ENCODE data around the gene SAC3D1.
"Not testable (repeated sequence)": the region's sequence is repeated elsewhere in the genome, so short reads cannot be mapped to it uniquely, and the experiment has no call there.

The SAC3D1 gene

DNA sequence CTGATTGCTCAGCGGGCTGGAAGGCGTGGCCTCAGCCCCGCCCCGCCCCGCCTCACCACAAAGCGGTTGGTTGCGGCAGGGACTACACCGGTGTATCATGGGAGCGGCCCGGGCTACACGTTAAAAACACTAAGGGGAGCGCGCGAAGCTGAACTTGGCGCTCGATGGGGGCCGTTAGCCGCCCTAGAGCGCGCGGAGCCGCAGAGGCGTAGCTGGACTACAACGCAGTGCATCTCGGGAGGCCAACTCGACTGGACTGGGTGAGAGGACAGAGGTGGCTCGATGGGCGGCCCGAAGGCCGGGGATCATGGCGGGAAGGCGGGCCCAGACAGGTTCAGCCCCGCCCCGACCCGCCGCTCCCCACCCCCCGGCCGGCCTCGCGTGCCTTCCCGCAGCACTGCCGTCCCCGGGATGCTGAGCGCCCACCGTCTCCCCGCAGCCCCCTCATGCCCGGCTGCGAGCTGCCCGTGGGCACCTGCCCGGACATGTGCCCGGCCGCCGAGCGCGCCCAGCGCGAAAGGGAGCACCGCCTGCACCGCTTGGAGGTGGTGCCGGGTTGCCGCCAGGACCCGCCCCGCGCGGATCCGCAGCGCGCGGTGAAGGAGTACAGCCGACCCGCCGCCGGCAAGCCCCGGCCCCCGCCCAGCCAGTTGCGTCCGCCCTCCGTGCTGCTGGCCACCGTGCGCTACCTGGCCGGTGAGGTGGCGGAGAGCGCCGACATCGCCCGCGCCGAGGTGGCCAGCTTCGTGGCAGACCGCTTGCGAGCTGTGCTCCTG is at the start of gene SAC3D1:
TSS of gene SAC3D1 (plus strand) at position 364 of the 776 bp plus-strand sequence. CDS start at position 447, 83 bp downstream.
- peak; percentile 98 for DNase-seq

DNA sequence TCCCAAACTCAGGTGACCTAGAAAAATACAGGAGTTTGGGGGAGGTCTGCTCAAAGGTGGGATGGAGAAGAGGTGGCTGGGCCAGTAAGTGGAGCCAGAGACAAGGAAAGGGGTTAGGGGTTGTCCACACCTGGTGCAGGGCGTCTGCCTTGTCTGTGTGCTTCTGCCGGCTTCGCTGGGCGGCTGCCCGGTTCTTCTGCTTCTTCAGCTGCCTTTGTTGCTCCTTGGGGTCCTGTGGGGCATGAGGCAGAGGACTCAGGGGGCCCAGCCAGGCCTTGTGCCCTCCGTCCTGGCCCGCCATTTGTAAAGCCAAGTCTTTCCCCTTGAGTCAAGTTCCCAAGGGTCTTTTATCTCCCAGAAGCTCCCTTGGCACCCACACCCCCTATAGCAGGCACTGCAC is 46.7 kb upstream of the SAC3D1 start:
- no peak for DNase-seq

DNA sequence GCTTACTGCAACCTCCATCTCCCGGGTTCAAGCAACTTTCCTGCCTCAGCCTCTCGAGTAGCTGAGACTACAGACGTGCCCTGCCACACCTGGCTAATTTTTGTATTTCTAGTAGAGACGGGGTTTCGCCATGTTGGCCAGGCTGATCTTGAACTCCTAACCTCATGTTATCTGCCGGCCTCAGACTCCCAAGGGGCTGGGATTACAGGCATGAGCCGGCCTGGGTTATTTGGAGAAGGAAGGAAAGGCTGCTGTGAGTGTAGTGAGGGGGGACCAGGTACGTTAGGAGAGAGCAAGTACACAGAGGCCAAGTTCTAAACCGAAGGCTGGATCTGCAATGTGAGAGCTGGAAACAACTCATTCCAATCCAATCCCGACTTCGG is 44.7 kb upstream of the SAC3D1 start:
- DNase-seq = no peak

DNA sequence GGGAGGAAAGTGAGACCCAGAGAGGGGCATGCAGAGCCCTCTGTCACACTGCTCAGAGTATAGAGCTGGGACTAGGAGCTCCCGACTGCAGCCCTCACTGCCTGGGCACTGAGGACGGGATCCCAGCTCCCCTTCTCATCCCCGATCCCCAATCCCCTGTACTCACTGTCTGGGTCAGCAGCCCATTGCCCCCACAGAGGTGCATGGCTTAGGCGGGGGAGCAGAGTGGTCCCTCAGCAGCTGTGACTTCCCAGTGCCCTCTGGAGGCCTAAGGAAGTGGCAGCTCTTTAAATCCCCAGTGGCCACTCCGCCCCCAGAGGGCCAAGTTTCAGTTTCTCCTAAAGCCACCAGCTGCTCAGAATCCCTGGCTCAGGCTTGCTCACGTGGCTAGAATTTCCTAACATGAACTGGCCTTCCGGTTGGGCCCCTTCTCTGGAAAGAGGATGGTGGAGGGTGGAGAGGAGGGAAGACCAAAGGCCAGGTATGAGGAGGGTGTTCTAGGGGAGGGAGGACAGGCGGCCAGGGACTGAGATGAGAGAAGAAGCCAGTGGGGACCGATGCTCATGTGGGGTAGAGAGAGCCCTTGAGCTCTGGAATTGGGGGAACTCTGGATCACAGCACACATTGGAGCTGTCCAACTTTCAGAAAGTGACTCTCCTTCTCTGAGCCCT is 44.2 kb upstream of the SAC3D1 start, which contains the start of gene BATF2:
TSS of gene BATF2 (minus strand) at position 262 of the 671 bp plus-strand sequence. CDS start at position 205, 57 bp downstream.
- peak; percentile 61 for DNase-seq

DNA sequence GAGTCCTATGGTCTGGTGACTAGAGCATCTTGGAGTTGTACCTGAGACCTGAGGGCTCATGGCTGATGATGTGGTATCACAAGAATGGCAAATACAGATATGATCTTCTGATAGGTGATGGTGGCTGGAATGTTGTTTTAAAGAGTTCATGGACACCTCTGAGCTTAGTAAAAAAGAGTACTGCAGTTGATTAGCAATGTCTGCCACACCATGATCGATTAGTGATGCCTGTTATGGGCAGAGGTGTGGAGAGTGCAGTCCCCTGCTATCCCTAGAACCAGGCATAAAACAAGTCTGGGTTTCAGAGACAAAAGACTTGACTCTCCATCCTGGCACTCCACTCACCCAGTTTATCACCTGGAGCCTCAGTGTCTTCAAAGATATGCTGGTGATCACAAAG is 42.9 kb upstream of the SAC3D1 start:
- DNase-seq = no peak

DNA sequence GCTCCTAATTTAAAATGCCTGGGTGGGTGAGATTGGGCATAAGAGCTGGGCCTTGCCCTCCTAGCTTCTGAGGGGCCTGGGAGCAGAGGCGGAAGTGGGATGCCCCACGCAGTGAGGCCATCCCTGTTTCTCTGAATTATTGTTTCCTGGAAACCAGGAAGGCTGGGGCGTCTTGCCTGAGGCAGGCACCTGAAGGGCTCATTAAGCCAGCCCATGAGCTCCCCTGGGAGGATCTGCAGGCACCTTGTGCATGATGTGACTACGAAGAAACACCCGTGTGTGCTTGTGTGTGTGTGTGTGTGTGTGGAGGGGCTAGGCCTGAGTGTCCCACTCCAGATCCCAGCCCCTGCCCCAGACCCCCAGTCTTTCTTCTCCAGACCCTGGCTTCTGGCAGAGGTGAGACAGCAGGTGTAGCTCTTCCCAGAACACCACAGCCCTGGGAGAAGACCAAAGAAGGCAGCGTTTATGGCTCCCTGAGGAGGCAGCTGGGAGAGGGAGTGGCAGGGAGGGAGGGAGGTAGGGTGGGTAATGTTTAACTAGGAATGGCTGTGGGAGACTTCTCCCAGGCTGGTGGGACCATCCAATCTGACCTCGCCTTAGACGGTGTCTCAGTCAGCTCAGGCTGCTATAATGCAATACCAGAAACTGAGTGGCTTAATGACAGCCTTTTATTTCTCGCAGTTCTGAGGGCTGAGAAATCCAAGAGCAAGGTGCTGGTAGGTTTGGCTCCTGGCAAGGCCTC is 42.1 kb upstream of the SAC3D1 start:
- DNase-seq = no peak

DNA sequence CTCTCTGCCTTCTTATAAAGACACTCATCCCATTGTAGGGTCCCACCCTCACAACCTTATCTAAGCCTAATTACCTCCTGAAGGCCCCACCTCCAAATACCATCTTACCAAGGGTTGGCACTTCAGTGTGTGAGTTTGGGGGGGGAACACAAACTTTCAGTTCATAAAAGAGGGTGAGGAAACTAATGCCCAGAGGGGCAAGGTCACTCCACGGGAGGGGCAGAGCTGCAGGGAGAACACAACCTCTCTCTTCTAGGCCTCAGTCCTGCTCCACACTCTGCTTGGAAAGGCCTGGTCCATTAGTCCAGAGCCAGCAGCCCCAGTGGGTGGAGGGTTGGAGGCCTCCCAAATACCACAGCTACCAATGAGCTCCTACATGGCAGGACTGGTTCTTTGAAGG is 41.5 kb upstream of the SAC3D1 start:
- no peak for DNase-seq

DNA sequence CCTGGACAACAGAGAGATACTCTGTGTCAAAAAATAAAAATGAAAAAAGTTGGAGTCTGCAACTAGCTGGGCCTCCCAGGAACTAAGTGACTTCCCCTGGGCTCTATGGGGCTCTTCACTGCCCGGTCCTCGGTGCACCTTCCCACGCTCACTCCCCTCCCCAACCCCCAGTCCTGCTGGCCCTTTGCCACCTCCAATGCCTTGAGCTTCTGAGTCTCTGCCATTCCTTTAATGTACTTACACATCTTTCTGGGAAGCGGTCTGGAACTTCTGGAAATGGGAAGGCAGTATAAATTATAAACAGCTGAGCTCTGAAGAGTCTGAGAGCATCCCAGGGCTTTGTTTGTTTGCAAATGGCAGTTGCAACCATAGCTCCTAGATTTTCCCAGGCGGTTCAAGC is 38.3 kb upstream of the SAC3D1 start:
- no peak for DNase-seq

DNA sequence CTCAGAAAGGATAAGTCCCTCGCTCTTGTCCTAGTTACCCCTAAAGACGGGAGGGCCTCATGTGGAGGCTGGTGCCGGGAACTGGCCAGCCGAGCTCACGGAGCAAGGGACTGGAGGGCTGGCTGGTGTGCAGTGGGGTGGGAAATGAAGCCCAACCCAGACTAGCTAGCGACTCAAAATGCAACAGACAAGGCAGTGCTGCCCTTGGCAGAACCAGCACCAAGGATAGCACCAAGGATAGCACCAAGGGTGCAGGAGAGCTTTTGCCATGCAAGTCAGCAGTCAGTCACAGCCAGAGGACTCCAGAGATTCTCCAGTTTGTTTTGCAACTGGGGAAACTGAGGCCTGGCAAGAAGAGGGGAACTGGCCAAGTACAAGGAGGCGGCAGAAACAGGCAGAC is 37.7 kb upstream of the SAC3D1 start:
- no peak for DNase-seq

DNA sequence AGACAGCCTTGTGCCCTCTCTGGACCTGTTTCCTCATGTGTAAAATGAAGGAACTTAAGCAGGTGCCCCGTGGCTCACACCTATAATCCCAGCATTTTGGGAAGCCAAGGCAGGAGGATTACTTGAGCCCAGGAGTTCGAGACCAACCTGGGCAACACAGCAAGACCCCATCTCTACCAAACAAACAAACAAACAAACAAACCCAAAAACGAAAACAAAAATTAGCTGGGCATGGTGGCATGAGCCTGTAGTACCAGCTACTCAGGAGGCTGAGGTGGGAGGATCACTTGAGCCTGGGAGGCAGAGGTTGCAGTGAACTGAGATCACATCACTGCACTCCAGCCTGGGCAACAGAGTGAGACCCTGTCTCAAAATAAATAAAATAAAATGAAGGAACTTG is 37.0 kb upstream of the SAC3D1 start:
- not testable (repeated sequence) for DNase-seq

DNA sequence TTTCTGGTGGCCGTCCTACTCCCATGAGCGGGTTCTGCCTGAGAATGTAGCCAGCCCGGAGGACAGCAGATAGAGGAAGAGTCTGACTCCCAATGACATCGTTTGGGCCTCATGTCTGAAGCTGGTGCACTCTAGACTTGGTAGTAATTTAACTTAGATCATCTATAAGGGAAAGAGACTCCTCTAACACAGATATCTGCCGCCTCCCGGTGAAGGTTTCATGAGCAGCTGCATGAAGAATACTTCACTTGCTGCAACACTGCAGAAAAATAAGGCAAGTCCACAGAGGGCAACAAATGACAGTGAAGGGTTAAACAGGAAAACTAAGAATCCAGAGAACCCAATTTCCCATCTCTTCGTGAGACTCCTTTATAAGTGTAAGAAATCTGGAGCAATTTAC is 33.0 kb upstream of the SAC3D1 start:
- DNase-seq = no peak

DNA sequence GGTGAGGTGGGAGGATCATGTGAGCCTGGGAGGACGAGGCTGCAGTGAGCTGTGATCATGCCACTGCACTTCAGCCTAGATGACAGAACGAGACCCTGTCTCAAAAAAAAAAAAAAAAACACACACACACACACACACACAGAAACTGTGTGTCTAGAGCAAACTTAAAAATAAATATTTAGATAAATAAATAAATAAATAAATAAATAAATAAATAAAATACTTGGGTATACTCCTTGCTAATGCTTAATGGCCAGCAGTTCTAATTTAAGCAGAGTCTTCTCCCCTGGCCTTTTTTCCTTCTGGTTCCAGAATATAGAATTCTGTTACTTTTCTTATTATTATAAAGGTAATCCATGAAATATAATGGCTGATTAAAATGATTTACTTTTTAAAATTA is 32.1 kb upstream of the SAC3D1 start:
- DNase-seq = no peak

DNA sequence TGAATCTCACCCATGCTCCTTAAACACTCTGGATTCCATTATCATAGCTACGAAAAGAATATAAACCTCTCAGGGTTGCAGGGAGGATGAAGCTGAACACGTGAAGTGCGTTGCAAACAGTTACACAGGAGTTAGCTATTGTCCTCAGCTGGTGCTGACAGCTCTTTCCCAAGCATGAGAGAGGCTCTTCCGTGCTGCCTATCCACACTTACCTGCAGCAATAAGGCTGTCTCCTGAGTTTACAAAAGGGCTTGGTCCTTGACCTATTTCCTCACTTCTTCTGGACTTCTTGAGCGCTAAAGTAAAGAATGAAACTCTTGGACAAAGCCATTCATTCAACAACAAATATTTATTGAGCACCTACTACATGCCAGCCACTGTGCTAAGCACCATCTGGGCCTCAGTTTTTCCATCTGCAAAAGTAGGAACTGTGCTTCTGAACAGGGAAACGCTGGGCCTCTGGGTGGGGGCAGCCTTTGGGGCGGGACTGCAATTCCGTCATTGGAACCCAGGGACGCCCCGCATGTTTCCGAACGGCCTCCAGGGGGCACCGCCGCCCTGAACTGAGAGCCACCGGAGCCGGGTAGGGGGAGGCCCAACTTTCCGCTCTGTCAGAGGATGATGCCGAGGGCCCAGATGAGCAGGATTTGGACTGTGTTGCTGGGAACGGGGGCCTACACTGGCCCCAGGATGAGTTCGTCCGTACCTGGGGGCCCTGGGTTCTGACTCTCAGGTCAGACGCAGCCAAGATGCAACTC is 27.7 kb upstream of the SAC3D1 start:
- peak; percentile 90 for DNase-seq

DNA sequence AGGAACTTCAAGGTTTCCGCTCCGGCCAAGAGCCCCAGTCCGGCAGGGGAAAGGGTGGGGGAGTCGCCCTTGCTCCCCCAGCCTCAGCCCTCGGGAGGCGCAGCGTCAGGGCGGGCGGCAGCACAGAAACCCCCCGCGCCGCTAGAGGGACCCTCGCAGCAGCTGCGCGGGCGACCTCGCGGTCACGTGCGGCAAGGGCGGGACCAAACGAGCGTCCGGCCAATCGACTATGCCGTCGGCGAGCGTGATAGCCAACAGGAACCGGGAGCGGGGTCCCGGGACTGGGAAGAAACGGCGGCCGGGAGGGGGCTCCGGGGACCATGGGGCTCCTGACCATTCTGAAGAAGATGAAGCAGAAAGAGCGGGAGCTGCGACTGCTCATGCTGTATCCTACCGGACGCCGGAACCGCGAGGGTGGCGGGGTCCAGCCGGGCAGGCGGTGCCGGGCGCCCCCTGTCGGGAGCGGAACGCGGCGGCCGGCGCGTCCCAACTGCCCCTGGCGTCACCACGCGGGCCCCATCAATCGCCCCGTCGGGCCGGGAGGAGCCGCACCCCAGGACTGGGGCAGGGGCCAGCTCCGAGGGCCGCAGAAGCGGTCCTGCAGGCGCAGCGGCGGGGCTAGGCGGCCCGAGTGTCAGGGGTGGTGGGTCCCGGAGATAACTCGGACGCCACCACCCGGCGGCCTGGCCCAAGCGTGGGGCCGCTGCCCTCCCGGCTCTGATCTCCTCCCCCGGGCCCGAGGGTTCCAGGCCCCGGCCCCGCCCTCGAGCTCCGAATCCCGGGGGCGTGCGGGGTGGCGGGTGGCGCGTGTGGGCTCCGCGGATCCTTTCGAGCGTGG is 26.9 kb upstream of the SAC3D1 start, which contains the start of gene ARL2:
TSS of gene ARL2 (plus strand) at position 273 of the 838 bp plus-strand sequence. CDS start at position 321, 48 bp downstream.
- peak; percentile 96 for DNase-seq

DNA sequence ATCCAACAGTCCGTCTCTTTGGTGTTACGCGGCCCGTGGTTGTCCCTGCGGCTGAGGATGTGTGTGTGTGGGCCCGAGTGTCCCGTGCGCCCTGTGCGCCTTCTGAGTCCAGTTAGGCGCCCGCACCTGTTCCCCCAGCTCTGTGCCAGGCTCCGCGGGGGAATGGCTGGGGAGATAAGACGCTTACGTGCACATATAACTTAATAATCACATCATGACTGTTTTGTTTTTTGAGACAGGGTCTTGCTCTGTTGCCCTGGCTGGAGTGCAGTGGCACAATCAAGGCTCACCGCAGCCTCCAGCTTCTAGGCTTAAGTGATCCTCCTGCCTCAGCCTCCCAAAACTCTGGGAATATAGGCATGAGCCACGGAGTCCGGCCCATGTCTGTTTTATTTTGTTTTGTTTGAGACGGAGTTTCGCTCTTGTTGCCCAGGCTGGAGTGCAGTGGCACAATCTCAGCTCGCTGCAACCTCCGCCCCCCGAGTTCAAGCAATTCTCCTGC is 26.2 kb upstream of the SAC3D1 start:
- no peak for DNase-seq

DNA sequence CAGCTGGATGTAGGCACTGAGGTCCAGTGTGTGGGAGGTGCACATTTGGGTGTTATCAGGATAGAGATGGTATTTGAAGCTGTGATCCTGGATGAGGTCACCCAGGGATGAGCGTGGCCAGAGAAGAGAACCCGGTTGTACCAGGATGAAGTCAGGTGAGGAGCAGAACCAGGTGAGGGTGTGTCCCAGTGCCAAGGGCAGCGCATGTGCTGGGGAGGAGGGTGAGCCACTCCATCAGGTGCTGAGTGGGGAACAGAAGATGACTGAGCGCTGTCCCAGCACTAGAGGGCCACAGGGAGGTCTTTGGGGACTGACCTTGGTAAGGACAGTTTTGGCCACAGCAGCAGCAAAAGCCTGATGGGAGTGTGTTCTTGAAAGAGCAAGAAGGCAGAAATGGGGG is 24.3 kb upstream of the SAC3D1 start:
- DNase-seq = no peak

DNA sequence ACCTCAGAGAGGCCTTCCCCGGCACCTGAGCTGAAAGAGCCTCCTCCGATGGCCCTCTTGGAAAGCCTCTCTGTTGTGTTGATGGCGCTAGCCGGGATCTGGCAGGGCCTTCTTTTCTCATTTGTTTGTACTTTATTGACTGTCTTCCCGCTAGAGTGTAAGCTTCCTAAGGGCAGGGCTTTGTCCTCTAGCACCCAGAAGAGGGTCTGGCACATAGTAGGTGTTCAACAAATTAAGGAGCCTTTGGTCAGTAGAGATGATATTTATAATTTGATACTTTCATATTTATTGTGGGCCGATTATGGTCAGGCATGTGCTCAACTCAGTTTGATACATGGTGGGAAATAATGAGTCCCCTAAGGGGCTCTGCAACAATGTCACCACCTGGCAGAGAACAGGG is 23.1 kb upstream of the SAC3D1 start:
- DNase-seq = no peak

DNA sequence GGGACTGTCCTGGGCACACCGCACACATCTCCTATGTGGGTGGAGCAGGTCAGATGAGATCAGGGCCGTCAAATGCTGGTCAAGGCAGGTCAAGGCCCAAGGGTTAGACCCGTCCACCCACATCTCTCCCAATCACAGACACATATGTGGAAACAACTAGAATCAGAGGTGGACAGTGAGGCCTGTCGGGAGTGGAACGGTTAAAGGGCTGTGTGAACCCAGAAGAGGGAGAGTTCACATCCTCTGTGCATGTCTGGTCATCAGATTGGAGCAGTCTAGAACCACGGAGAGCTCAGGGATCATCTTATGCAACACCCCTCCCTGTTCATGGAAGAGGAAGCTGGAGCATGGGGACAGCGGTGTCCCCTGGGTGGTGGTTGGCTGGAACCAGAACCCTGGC is 21.2 kb upstream of the SAC3D1 start:
- no peak for DNase-seq

DNA sequence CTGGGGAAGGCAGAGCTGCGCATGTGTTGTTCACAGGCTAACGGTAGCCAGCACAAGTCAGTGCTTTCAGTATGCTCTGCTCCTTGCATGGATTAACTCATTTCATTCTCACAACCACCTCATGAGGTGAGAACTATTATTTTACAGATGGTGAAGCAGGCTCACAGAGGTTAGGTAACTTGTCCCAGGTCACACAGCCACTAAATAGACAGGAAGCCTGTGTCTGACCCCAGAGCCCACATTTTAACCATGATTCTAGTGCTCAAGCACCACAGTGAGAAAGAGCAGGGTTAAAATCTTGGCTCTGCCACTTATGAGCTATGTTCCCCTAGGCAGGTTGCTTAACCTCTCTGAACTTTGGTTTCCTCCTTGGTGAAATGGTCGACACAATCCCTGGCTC is 20.0 kb upstream of the SAC3D1 start:
- DNase-seq = no peak

DNA sequence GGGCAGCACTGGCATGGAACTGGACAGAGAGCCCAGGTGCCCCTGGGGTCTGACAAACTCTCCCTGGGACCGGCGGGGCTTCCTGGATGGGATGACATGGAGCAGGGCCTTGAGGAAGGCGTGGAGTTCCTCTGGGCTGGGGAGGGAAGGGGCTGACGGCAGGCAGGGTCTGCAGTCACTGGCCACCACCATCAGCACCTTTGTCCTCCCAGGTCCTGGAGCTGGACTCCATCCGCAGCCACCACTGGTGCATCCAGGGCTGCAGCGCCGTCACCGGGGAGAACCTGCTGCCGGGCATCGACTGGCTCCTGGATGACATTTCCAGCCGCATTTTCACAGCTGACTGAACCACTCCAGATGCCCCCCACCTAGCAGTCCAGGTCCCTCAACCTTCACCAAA is 19.5 kb upstream of the SAC3D1 start:
- DNase-seq = no peak

DNA sequence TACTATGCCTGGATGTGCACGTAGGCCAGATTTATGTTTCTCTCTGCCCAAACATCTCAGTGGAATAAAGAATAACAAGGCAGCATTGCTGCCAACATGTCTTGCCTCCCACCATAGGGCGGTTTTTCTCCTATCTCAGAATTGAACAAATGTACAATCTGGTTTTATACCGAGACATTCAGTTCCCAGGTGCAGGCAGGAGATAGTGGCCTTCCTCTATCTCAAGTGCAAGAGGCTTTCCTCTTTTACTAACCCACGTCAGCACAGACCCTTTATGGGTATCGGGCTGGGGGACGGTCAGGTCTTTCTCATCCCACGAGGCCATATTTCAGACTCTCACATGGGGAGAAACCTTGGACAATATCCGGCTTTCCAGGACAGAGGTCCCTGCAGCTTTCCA is 17.5 kb upstream of the SAC3D1 start:
- DNase-seq = not testable (repeated sequence)

DNA sequence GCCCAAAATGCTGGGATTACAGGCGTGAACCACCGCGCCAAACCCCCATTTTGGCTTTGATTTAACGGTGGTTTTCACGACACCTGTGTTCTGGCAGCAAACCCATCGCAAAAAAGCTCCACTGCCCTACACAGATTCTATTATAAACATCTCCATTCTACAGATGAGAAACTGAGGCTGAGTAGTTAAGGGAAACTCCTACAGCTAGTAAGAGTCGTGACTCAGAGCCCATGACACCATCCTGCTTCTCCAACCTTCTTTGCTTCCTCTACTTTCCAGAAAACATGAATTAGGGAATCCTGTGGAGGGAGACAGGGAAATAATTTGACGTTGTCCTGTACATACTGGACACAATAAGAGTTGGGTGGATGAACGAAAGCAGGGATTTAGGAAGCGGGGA is 14.2 kb upstream of the SAC3D1 start:
- DNase-seq = no peak

Measured in NCI-H1092 (cell line).